ENCODE measurements around the gene PYGL. TPM values are rescaled to one million over a fixed set of nuclear protein-coding genes. Genes with fewer than 3 reads are reported as not detected.

Gene PYGL
- total RNA-seq, 4 donors from 2014 or later, result 18.5 to 39.7 (median 27.4) TPM

- WGBS, 2 donors (ENCODE audit: low coverage in 1 of 2), result 33 to 86% methylated on average over 1 to 3 of the region's 63 CpGs
Measured at GRCh38 chr14:50871914-50872732, 72.2 kb downstream of the PYGL start, which contains the start of gene ABHD12B. Gene ABHD12B (plus strand): TSS chr14:50872053. CDS start chr14:50872175, 122 bp downstream.

DNA sequence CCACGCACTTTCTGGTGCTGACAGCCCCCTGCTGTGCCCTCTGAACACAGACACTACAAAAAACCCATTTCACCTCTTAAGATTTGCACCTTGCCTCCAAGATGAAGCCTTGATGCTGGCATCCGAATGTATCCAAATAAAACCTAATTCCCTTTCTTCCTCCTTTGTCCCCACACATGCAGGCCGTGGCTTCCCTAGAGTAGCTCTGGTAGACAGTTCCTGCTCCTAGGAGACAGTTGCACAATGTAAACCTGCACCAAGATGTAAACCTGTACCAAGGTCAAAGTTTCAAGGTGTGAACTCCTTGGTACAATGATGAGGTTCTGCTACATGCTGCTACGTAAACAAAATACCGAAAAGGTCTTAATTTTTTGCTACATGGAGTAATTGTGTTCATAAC is 73.1 kb downstream of the PYGL start:
- no peaks in the 10 kb centered on the region for H3K36me3 ChIP-seq
- H3K9me3 ChIP-seq, result no peaks in the 10 kb centered on the region
- peaks cover 0 to 10% (median 0%) of the 10 kb centered on the region in 3 donors for H3K4me1 ChIP-seq
- WGBS, 2 donors (ENCODE audit: low coverage in 1 of 2), result 90 to 91% methylated on average over 4 of the region's 5 CpGs
- no peak for ATAC-seq
- no peak overlapping the region for H3K4me3 ChIP-seq
- no peak overlapping the region for H3K27ac ChIP-seq
- no peak for TF ChIP-seq POLR2A (IDR thresholded peaks at IDR 0.05)
- TF ChIP-seq EP300 (IDR thresholded peaks at IDR 0.05), result no peak
- H3K27me3 ChIP-seq, result peaks cover 52% of the 10 kb centered on the region

More at GRCh38 chr14:50871914-50872732, 72.2 kb downstream of the PYGL start, which contains the start of gene ABHD12B:
- H3K27me3 ChIP-seq, result peaks cover 56% of the 10 kb centered on the region
- no peak within 1 kb of the TSS for H3K27ac ChIP-seq
- no peak for ATAC-seq
- H3K9me3 ChIP-seq, result no peaks in the 10 kb centered on the region
- H3K36me3 ChIP-seq, result no peaks in the 10 kb centered on the region
- peaks cover 0 to 10% (median 0%) of the 10 kb centered on the region in 3 donors for H3K4me1 ChIP-seq
- H3K4me3 ChIP-seq, result peak within 1 kb of the TSS in 1 of 2 donors; percentile 35
- TF ChIP-seq EP300 (IDR thresholded peaks at IDR 0.05) (no peak), POLR2AphosphoS5 (IDR thresholded peaks at IDR 0.05) (no peak), POLR2A (IDR thresholded peaks at IDR 0.05) (no peak)
- TF ChIP-seq, protein P1, sequence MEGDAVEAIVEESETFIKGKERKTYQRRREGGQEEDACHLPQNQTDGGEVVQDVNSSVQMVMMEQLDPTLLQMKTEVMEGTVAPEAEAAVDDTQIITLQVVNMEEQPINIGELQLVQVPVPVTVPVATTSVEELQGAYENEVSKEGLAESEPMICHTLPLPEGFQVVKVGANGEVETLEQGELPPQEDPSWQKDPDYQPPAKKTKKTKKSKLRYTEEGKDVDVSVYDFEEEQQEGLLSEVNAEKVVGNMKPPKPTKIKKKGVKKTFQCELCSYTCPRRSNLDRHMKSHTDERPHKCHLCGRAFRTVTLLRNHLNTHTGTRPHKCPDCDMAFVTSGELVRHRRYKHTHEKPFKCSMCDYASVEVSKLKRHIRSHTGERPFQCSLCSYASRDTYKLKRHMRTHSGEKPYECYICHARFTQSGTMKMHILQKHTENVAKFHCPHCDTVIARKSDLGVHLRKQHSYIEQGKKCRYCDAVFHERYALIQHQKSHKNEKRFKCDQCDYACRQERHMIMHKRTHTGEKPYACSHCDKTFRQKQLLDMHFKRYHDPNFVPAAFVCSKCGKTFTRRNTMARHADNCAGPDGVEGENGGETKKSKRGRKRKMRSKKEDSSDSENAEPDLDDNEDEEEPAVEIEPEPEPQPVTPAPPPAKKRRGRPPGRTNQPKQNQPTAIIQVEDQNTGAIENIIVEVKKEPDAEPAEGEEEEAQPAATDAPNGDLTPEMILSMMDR (IDR thresholded peaks at IDR 0.05), result no peak

DNA sequence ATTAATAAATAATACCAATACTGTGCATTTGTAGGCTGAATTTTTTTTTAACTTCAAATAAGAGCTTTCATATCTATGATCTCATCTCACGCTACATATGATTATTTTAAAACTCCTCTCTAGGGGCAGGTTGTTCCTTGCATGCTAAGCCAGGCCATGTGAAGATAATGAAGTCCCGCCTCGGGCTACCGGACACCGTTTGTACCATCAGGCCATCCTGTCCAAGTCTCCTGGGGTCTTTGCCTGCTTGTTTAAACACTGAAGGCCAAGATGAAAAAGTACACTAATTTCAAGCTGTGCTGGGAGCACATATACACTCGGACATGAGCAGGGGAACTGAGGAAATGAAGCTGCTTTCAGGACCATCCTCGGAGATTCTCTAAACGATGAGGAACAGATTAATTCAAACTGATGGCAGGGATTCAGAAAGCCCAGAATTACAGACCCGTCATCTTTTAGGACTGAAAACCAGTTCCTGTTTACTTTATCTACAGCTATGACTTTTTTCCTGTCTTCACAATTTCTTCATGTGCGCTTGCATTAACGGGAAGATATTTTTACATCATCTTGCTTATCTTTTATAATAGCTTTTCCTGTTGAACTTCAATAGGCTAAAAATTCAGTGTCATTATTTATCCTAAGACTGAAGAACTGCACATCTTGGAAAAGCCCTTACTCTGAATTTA is 78.7 kb downstream of the PYGL start:
- 36 to 83% methylated on average over 1 to 7 of the region's 11 CpGs for WGBS, 2 donors (ENCODE audit: low coverage in 1 of 2)
- Histone ChIP-seq H3K27me3 (peaks cover 15% of the 10 kb centered on the region), H3K36me3 (no peaks in the 10 kb centered on the region), H3K4me1 (no peaks in the 10 kb centered on the region), H3K9me3 (no peaks in the 10 kb centered on the region), H3K4me3 (no peak overlapping the region), H3K27ac (no peak overlapping the region)
- no peak for ATAC-seq
- no peak for TF ChIP-seq EP300 (IDR thresholded peaks at IDR 0.05)
- TF ChIP-seq, protein P1 (IDR thresholded peaks at IDR 0.05), result no peak
- TF ChIP-seq POLR2A (IDR thresholded peaks at IDR 0.05), result no peak
- no peak for TF ChIP-seq POLR2AphosphoS5 (IDR thresholded peaks at IDR 0.05)

DNA sequence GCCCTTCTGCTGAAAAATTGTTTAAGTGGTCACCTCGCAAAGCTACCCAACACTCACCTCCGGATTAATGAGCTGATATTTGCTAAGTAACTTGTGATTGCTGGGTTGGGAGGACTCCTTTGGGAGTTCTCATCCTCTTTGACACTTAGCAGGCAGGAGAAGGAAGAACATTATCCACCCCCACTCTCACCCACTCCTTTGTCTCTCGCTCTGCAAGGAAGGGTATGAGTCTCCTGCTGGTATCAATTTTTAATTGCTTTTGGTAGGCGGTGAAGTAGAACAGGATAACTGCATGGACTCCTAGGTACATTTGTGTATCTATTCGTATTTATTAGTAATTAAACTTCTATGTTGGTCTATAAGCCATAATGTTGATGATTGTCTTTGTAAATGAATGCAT is 79.3 kb downstream of the PYGL start:
- no peaks in the 10 kb centered on the region for H3K36me3 ChIP-seq
- peaks cover 10% of the 10 kb centered on the region for H3K27me3 ChIP-seq
- ATAC-seq, result no peak
- H3K4me1 ChIP-seq, result peaks cover 0 to 5% (median 0%) of the 10 kb centered on the region in 3 donors
- 92 to 93% methylated on average over 3 to 5 of the region's 5 CpGs for WGBS, 2 donors (ENCODE audit: low coverage in 1 of 2)
- no peaks in the 10 kb centered on the region for H3K9me3 ChIP-seq
- TF ChIP-seq EP300 (IDR thresholded peaks at IDR 0.05) (no peak), POLR2A (IDR thresholded peaks at IDR 0.05) (no peak), POLR2AphosphoS5 (IDR thresholded peaks at IDR 0.05) (no peak)
- TF ChIP-seq, protein P1 (IDR thresholded peaks at IDR 0.05), result no peak
- no peak overlapping the region for H3K27ac ChIP-seq
- no peak overlapping the region for H3K4me3 ChIP-seq

DNA sequence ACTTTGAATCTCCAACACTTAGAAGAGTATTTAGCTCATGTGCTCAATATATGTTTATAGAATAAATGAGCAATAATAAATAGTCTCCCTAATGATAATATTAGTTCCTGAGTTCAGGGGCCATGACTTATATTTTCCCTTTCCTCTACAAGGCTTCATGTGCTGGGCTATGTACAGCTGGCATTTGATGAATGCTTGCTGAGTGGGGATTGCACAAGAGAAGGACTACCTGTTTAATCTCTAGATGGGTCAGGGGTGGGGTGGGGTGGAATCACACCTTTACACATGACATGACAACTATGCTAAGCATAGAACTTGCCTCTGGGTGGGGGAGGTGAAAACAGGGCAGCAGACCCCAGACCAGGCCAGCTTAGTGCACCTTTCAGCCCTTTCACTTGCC is 80.0 kb downstream of the PYGL start:
- H3K9me3 ChIP-seq, result no peaks in the 10 kb centered on the region
- H3K4me1 ChIP-seq, result peaks cover 0 to 10% (median 0%) of the 10 kb centered on the region in 3 donors
- no peak overlapping the region for H3K27ac ChIP-seq
- no peaks in the 10 kb centered on the region for H3K36me3 ChIP-seq
- no peak for TF ChIP-seq EP300 (IDR thresholded peaks at IDR 0.05)
- TF ChIP-seq POLR2A (IDR thresholded peaks at IDR 0.05), result no peak
- TF ChIP-seq, protein P1 (IDR thresholded peaks at IDR 0.05), result no peak
- no peak for TF ChIP-seq POLR2AphosphoS5 (IDR thresholded peaks at IDR 0.05)
- ATAC-seq, result no peak
- no peak overlapping the region for H3K4me3 ChIP-seq
- peaks cover 4% of the 10 kb centered on the region for H3K27me3 ChIP-seq

All from gastroesophageal sphincter (tissue), 4 donors.